H9 (cell line): ENCODE results near the gene GRXCR2. TPM values are rescaled to one million over a fixed set of nuclear protein-coding genes. Genes with fewer than 3 reads are reported as not detected.

Experiments
- DNase-seq: peaks from one replicate; pipeline ENCODE4 v3.0.0-alpha.2; 2017
- H2AFZ ChIP-seq: one replicate; pipeline ENCODE4 v1.6.1; 2013; ENCODE audit warnings: mild to moderate bottlenecking, low read length, control low read depth, moderate library complexity
- H2AK5ac ChIP-seq: 2 replicates; pipeline ENCODE4 v1.6.1; 2013; ENCODE audit warnings: low read length, control low read depth, mixed read lengths; ENCODE audit not compliant: insufficient read length
- H2BK120ac ChIP-seq: one replicate; pipeline ENCODE4 v1.6.1; 2013; ENCODE audit warnings: low read depth, mild to moderate bottlenecking, low read length, control low read depth, inconsistent platforms; ENCODE audit not compliant: poor library complexity, severe bottlenecking
- H2BK12ac ChIP-seq: 2 replicates; pipeline ENCODE4 v1.6.1; 2013; ENCODE audit warnings: low read length, control low read depth, mixed read lengths, low read depth; ENCODE audit not compliant: insufficient read length
- H2BK15ac ChIP-seq: 2 replicates; pipeline ENCODE4 v1.6.1; 2013; ENCODE audit warnings: low read depth, low read length, control low read depth
- H2BK20ac ChIP-seq: one replicate; pipeline ENCODE4 v1.6.1; 2013; ENCODE audit warnings: low read depth, mild to moderate bottlenecking, low read length, control low read depth, inconsistent platforms; ENCODE audit not compliant: poor library complexity, severe bottlenecking
- H2BK5ac ChIP-seq: 2 replicates; pipeline ENCODE4 v1.6.1; 2013; ENCODE audit warnings: low read length, control low read depth, mixed read lengths; ENCODE audit not compliant: insufficient read length
- H3K14ac ChIP-seq: 2 replicates; pipeline ENCODE4 v1.6.1; 2013; ENCODE audit warnings: low read length, control low read depth; ENCODE audit not compliant: insufficient read depth
- H3K18ac ChIP-seq: 2 replicates; pipeline ENCODE4 v1.6.1; 2013; ENCODE audit warnings: low read depth, mild to moderate bottlenecking, mixed read lengths, low read length, control low read depth; ENCODE audit not compliant: insufficient read length
- H3K23ac ChIP-seq: 2 replicates; pipeline ENCODE4 v1.6.1; 2013; ENCODE audit warnings: low read length, control low read depth, mixed read lengths, low read depth; ENCODE audit not compliant: insufficient read length
- H3K23me2 ChIP-seq: 2 replicates; pipeline ENCODE4 v1.6.1; 2013; ENCODE audit warnings: low read depth, mild to moderate bottlenecking, mixed read lengths, low read length, control low read depth; ENCODE audit not compliant: insufficient read length, poor library complexity, severe bottlenecking
- H3K27ac ChIP-seq: 2 replicates; pipeline ENCODE4 v1.5.1; 2013; ENCODE audit warnings: low read length, control low read depth, mixed read lengths, low read depth; ENCODE audit not compliant: insufficient read length
- H3K27me3 ChIP-seq: 2 replicates; pipeline ENCODE4 v1.6.1; 2013; ENCODE audit warnings: low read length, control low read depth, inconsistent platforms; ENCODE audit not compliant: insufficient read depth
- H3K4ac ChIP-seq: 2 replicates; pipeline ENCODE4 v1.6.1; 2013; ENCODE audit warnings: low read depth, mild to moderate bottlenecking, control low read depth, inconsistent platforms, low read length, moderate library complexity
- H3K4me1 ChIP-seq: 2 replicates; pipeline ENCODE4 v1.6.1; 2013; ENCODE audit warnings: low read length, control low read depth, inconsistent platforms; ENCODE audit not compliant: insufficient read depth
- H3K4me2 ChIP-seq: 2 replicates; pipeline ENCODE4 v1.6.1; 2013; ENCODE audit warnings: low read length, control low read depth, mixed read lengths; ENCODE audit not compliant: insufficient read length, insufficient read depth
- H3K56ac ChIP-seq: 2 replicates; pipeline ENCODE4 v1.6.1; 2013; ENCODE audit warnings: low read depth, mild to moderate bottlenecking, mixed read lengths, low read length, control low read depth; ENCODE audit not compliant: insufficient read length
- H3K79me1 ChIP-seq: 2 replicates; pipeline ENCODE4 v1.6.1; 2013; ENCODE audit warnings: low read depth, mild to moderate bottlenecking, moderate library complexity, low read length, control low read depth, inconsistent platforms; ENCODE audit not compliant: insufficient read depth, poor library complexity, severe bottlenecking
- H3K79me2 ChIP-seq: 2 replicates; pipeline ENCODE4 v1.6.1; 2013; ENCODE audit warnings: low read length, control low read depth, inconsistent platforms; ENCODE audit not compliant: insufficient read depth
- H3K9ac ChIP-seq: 2 replicates; pipeline ENCODE4 v1.6.1; 2013; ENCODE audit warnings: low read length, control low read depth, mixed read lengths; ENCODE audit not compliant: insufficient read length; ENCODE audit errors: extremely low read depth
- H3K9me3 ChIP-seq: one replicate; pipeline ENCODE4 v1.6.1; 2013; ENCODE audit warnings: low read depth, low read length, inconsistent platforms; ENCODE audit not compliant: control insufficient read depth
- H3T11ph ChIP-seq: one replicate; pipeline ENCODE4 v1.6.1; 2013; ENCODE audit warnings: mild to moderate bottlenecking, low read length, control low read depth, inconsistent platforms
- H4K20me1 ChIP-seq: one replicate; pipeline ENCODE4 v1.6.1; 2013; ENCODE audit not compliant: control insufficient read depth, insufficient read length, insufficient read depth
- H4K5ac ChIP-seq: 2 replicates; pipeline ENCODE4 v1.6.1; 2013; ENCODE audit warnings: low read depth, mild to moderate bottlenecking, mixed read lengths, low read length, control low read depth; ENCODE audit not compliant: insufficient read length
- H4K8ac ChIP-seq: replicated peaks from 2 replicates; pipeline ENCODE4 v1.6.1; 2013; ENCODE audit warnings: low read length, control low read depth, mixed read lengths, low read depth; ENCODE audit not compliant: insufficient read length
- H4K91ac ChIP-seq: 2 replicates; pipeline ENCODE4 v1.6.1; 2013; ENCODE audit warnings: low read depth, mild to moderate bottlenecking, moderate library complexity, mixed read lengths, low read length, control low read depth; ENCODE audit not compliant: insufficient read length
- H3K27ac Mint-ChIP-seq, 3 experiments: 2 replicates in 2 of 3; 3 replicates in 1 of 3; pipeline ENCODE4 v1.8.0; 2020 to 2021; ENCODE audit warnings: mixed read lengths in 3 of 3, mild to moderate bottlenecking in 1 of 3, moderate library complexity in 1 of 3
- H3K27me3 Mint-ChIP-seq: 2 replicates; pipeline ENCODE4 v1.8.0; 2021; ENCODE audit warnings: low read depth, mild to moderate bottlenecking, moderate library complexity, mixed read lengths
- H3K36me3 Mint-ChIP-seq, 3 experiments: 2 replicates in 2 of 3; 3 replicates in 1 of 3; pipeline ENCODE4 v1.8.0; 2020 to 2021; ENCODE audit warnings: low read depth in 3 of 3, mixed read lengths in 3 of 3; ENCODE audit not compliant: insufficient read depth in 1 of 3
- H3K4me1 Mint-ChIP-seq, 2 experiments: 2 replicates each; pipeline ENCODE4 v1.8.0; 2020; ENCODE audit warnings: mixed read lengths in 2 of 2
- H3K4me3 Mint-ChIP-seq, 2 experiments: 2 replicates in 1 of 2; 3 replicates in 1 of 2; pipeline ENCODE4 v1.8.0; 2020 to 2021; ENCODE audit warnings: mild to moderate bottlenecking in 2 of 2, mixed read lengths in 2 of 2, moderate library complexity in 1 of 2
- H3K9me3 Mint-ChIP-seq, 2 experiments: 2 replicates in 1 of 2; 3 replicates in 1 of 2; pipeline ENCODE4 v1.8.0; 2020; ENCODE audit warnings: mild to moderate bottlenecking in 2 of 2, mixed read lengths in 2 of 2, moderate library complexity in 1 of 2
- CTCF ChIP-seq: fragments of 200-600 bp; sonication (generic); conservative IDR thresholded peaks from 3 replicates; pipeline ENCODE4 v1.8.0; 2021; ENCODE audit warnings: antibody characterized with exemption, mild to moderate bottlenecking
- WGBS: extraction: QIAGEN DNeasy Blood & Tissue Kit; methylation state at CpG from one replicate; pipeline ENCODE4 v1.1.7; 2013; ENCODE audit warnings: missing lambda C conversion rate, low lambda C conversion rate, mixed read lengths; ENCODE audit not compliant: insufficient read length; ENCODE audit errors: extremely low coverage; 5-methylcytosine and 5-hydroxymethylcytosine counted together
- total RNA-seq: library from RNA; stranded (reverse); gene quantifications from 2 replicates; pipeline ENCODE4 v1.2.1, GENCODE V29; 2021

GRXCR2 gene
- total RNA-seq, 1 experiment from 2014 or later = not detected

- Histone ChIP-seq H3K18ac (no peak overlapping the region), H2BK12ac (no peak overlapping the region), H3K9ac (no peak overlapping the region), H3K79me2 (no peaks in the 10 kb centered on the region), H4K91ac (no peak overlapping the region), H2BK5ac (no peak overlapping the region), H4K5ac (no peak overlapping the region), H3K9me3 (no peaks in the 10 kb centered on the region), H4K20me1 (no peaks in the 10 kb centered on the region), H3K4me2 (no peak overlapping the region), H3K79me1 (no peaks in the 10 kb centered on the region), H3K56ac (no peak overlapping the region), H3K4me1 (no peaks in the 10 kb centered on the region; the same call in 1 of the 2 replicates), H2BK120ac (no peak overlapping the region), H3T11ph (no peak overlapping the region), H2AK5ac (no peak overlapping the region), H3K23me2 (no peaks in the 10 kb centered on the region), H3K23ac (no peak overlapping the region), H3K27me3 (no peaks in the 10 kb centered on the region), H2AFZ (peak overlapping the region; percentile 80), H3K14ac (no peak overlapping the region), H2BK15ac (no peak overlapping the region), H3K27ac (no peak overlapping the region), H3K4ac (no peak overlapping the region), H2BK20ac (no peak overlapping the region), H4K8ac (no peak overlapping the region)
- no peak overlapping the region for H3K4me3 Mint-ChIP-seq
- peak; percentile 85 for TF ChIP-seq CTCF
- peaks cover 9 to 21% (median 13%) of the 10 kb centered on the region in 3 experiments for H3K36me3 Mint-ChIP-seq
- WGBS = no CpG with 5 or more reads among the region's 5 CpGs
- DNase-seq = peak; percentile 64
- peaks cover 3 to 5% of the 10 kb centered on the region in 2 experiments; a peak in 3 of 4 replicates for H3K4me1 Mint-ChIP-seq
- H3K27me3 Mint-ChIP-seq = no peaks in the 10 kb centered on the region; the same call in none of the 2 replicates
- H3K9me3 Mint-ChIP-seq = peaks cover 14 to 29% of the 10 kb centered on the region in 2 experiments
- no peak overlapping the region for H3K27ac Mint-ChIP-seq
Measured at GRCh38 chr5:145887976-145888574, 15.3 kb upstream of the GRXCR2 start.
